ENCODE measurements around the gene PKIB.

PKIB gene

GRCh38 chr6:122616877-122617276 is 6.7 kb downstream of the PKIB start:
- CTCF ChIA-PET: interaction anchor here (1.0 kb wide), 1 partner anchor 126 kb away, joined by 3 read pairs; no protein-coding TSS in a partner anchor

GRCh38 chr6:122619309-122619708 is 9.1 kb downstream of the PKIB start:
- H3K4me3 ChIP-seq (ENCODE audit: low read depth, low read length): no peak overlapping the region
- no peak for TF ChIP-seq CTCF (IDR thresholded peaks at IDR 0.05; ENCODE audit: insufficient read depth, low read length, missing control alignments)
- POLR2A ChIA-PET: no interaction called here
- no peak for DNase-seq (ENCODE audit: low read depth, low spot score)
- CTCF ChIA-PET: interaction anchor here (0.5 kb wide), 1 partner anchor 140 kb away, joined by 3 read pairs; no protein-coding TSS in a partner anchor

More at GRCh38 chr6:122616877-122617276, 6.7 kb downstream of the PKIB start:
- no peak overlapping the region for H3K4me3 ChIP-seq (ENCODE audit: low read depth, low read length)
- no peak for DNase-seq (ENCODE audit: low read depth, low spot score)
- POLR2A ChIA-PET: no interaction called here
- TF ChIP-seq CTCF (IDR thresholded peaks at IDR 0.05; ENCODE audit: insufficient read depth, low read length, missing control alignments): no peak

- CTCF ChIA-PET: no interaction called here
- TF ChIP-seq CTCF (IDR thresholded peaks at IDR 0.05; ENCODE audit: insufficient read depth, low read length, missing control alignments): no peak
- DNase-seq (ENCODE audit: low read depth, low spot score): no peak
- no peak overlapping the region for H3K4me3 ChIP-seq (ENCODE audit: low read depth, low read length)
- POLR2A ChIA-PET: no interaction called here
Measured at GRCh38 chr6:122620428-122620827, 10.2 kb downstream of the PKIB start.

- no peak overlapping the region for H3K4me3 ChIP-seq (ENCODE audit: low read depth, low read length)
- POLR2A ChIA-PET: no interaction called here
- CTCF ChIA-PET: no interaction called here
- DNase-seq (ENCODE audit: low read depth, low spot score): no peak
- TF ChIP-seq CTCF (IDR thresholded peaks at IDR 0.05; ENCODE audit: insufficient read depth, low read length, missing control alignments): no peak
Measured at GRCh38 chr6:122620902-122621301, 10.7 kb downstream of the PKIB start.

- no peak for DNase-seq (ENCODE audit: low read depth, low spot score)
Measured at GRCh38 chr6:122621638-122622037, 11.4 kb downstream of the PKIB start.

GRCh38 chr6:122622479-122622878 is 12.3 kb downstream of the PKIB start:
- no peak overlapping the region for H3K4me3 ChIP-seq (ENCODE audit: low read depth, low read length)
- POLR2A ChIA-PET: no interaction called here
- CTCF ChIA-PET: no interaction called here
- no peak for TF ChIP-seq CTCF (IDR thresholded peaks at IDR 0.05; ENCODE audit: insufficient read depth, low read length, missing control alignments)
- DNase-seq (ENCODE audit: low read depth, low spot score): no peak

More at GRCh38 chr6:122621638-122622037, 11.4 kb downstream of the PKIB start:
- ChIA-PET POLR2A (no interaction called here), CTCF (no interaction called here)
- no peak for TF ChIP-seq CTCF (IDR thresholded peaks at IDR 0.05; ENCODE audit: insufficient read depth, low read length, missing control alignments)
- no peak overlapping the region for H3K4me3 ChIP-seq (ENCODE audit: low read depth, low read length)

Data from AG04449 (cell line).